OCI-LY3 (cell line): ENCODE data around the gene SLC12A5.

Experiments
- H2AFZ ChIP-seq: fragments of 200-600, 300-600 bp; shearing (Covaris generic); 2 replicates; pipeline ENCODE4 v1.6.0; 2014; ENCODE audit warnings: antibody characterized with exemption, low read depth, low read length
- H3K27ac ChIP-seq: fragments of 200-600, 300-600 bp; sonication (generic); 2 replicates; pipeline ENCODE4 v1.5.1; 2014; ENCODE audit warnings: mild to moderate bottlenecking, low read length, moderate library complexity, mixed read lengths
- H3K27me3 ChIP-seq: fragments of 200-600, 300-600 bp; sonication (generic); 2 replicates; pipeline ENCODE4 v1.6.1; 2014; ENCODE audit warnings: low read depth, low read length, mixed read lengths
- H3K36me3 ChIP-seq: fragments of 200-600, 300-600 bp; sonication (generic); replicated peaks from 2 replicates; pipeline ENCODE3; 2014; ENCODE audit warnings: low read depth, low read length, mixed read lengths
- H3K4me1 ChIP-seq: fragments of 300-600, 200-600 bp; sonication (generic); 2 replicates; pipeline ENCODE4 v1.6.1; 2014; ENCODE audit warnings: low read length, mixed read lengths
- H3K4me2 ChIP-seq: fragments of 200-600, 300-600 bp; sonication (generic); 2 replicates; pipeline ENCODE4 v1.6.1; 2014; ENCODE audit warnings: low read length, mixed read lengths
- H3K4me3 ChIP-seq: fragments of 300-600, 200-600 bp; sonication (generic); 2 replicates; pipeline ENCODE4 v1.5.1; 2014; ENCODE audit warnings: antibody characterized with exemption, mild to moderate bottlenecking, low read length, moderate library complexity
- H3K79me2 ChIP-seq: fragments of 300-600, 200-600 bp; shearing (Covaris generic); 2 replicates; pipeline ENCODE4 v1.6.1; 2014; ENCODE audit warnings: mild to moderate bottlenecking, low read length, mixed read lengths
- H3K9ac ChIP-seq: fragments of 300-600, 200-600 bp; shearing (Covaris generic); 2 replicates; pipeline ENCODE4 v1.6.0; 2014; ENCODE audit warnings: mild to moderate bottlenecking, low read length, moderate library complexity
- H3K9me3 ChIP-seq: fragments of 200-600, 300-600 bp; shearing (Covaris generic); 2 replicates; pipeline ENCODE4 v1.6.1; 2014; ENCODE audit warnings: low read length, mixed read lengths; ENCODE audit not compliant: insufficient read depth
- H4K20me1 ChIP-seq: fragments of 200-600, 300-600 bp; sonication (generic); 2 replicates; pipeline ENCODE4 v1.6.1; 2016; ENCODE audit warnings: low read length, mixed read lengths; ENCODE audit not compliant: insufficient read depth
- CTCF ChIP-seq: fragments of 200-600, 300-600 bp; sonication (generic); IDR thresholded peaks from 2 replicates; pipeline ENCODE4 v1.5.1; 2014; ENCODE audit warnings: antibody characterized with exemption, low read length, low read depth
- EZH2phosphoT487 ChIP-seq: fragments of 200-600 bp; shearing (Covaris generic); IDR thresholded peaks from 2 replicates; pipeline ENCODE4 v1.6.1; 2018; ENCODE audit warnings: antibody characterized with exemption, mixed run types, low read depth

Gene SLC12A5

DNA sequence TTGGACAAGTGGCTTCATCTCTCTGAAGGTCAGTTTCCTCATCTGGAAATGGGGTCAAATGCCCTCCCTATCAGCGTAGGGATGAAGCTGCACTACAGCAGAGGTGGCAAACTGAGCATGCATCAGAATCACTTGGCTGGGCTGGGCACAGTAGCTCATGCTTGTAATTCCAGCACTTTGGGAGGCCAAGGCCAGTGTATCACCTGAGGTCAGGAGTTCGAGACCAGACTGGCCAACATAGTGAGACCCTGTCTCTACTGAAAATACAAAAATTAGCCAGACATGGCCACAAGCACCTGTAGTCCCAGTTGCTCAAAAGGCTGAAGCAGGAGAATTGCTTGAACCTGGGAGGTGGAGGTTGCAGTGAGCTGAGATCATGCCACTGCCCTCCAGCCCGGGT lies 27.0 kb upstream of the SLC12A5 start:
- H3K79me2 ChIP-seq: no peaks in the 10 kb centered on the region
- no peak overlapping the region for H3K4me2 ChIP-seq
- H3K27me3 ChIP-seq: peaks cover 72% of the 10 kb centered on the region
- H2AFZ ChIP-seq: no peak overlapping the region
- no peak overlapping the region for H3K4me3 ChIP-seq
- H3K4me1 ChIP-seq: peaks cover 45% of the 10 kb centered on the region
- no peaks in the 10 kb centered on the region for H3K9me3 ChIP-seq
- TF ChIP-seq CTCF (no peak), EZH2phosphoT487 (no peak)
- H3K36me3 ChIP-seq: no peaks in the 10 kb centered on the region
- H3K9ac ChIP-seq: no peak overlapping the region
- H3K27ac ChIP-seq: no peak overlapping the region
- H4K20me1 ChIP-seq: 0 out of 2 replicates have a peak, but pooled peaks cover 4% of the 10 kb centered on the region

- H3K4me1 ChIP-seq: peaks cover 51% of the 10 kb centered on the region
- no peaks in the 10 kb centered on the region for H3K36me3 ChIP-seq
- no peaks in the 10 kb centered on the region for H3K79me2 ChIP-seq
- no peak overlapping the region for H3K9ac ChIP-seq
- no peak overlapping the region for H3K4me2 ChIP-seq
- H3K4me3 ChIP-seq: no peak overlapping the region
- no peaks in the 10 kb centered on the region for H4K20me1 ChIP-seq
- no peak overlapping the region for H2AFZ ChIP-seq
- H3K27ac ChIP-seq: no peak overlapping the region
- no peak for TF ChIP-seq EZH2phosphoT487
- no peak for TF ChIP-seq CTCF
- H3K27me3 ChIP-seq: peaks cover 57% of the 10 kb centered on the region
- H3K9me3 ChIP-seq: no peaks in the 10 kb centered on the region
Measured at GRCh38 chr20:46004187-46004586, 24.8 kb upstream of the SLC12A5 start.

GRCh38 chr20:46004889-46005473 lies 24.0 kb upstream of the SLC12A5 start:
- Histone ChIP-seq H4K20me1 (no peaks in the 10 kb centered on the region), H3K9ac (no peak overlapping the region; the same call in 1 of the 2 replicates), H3K9me3 (no peaks in the 10 kb centered on the region), H2AFZ (no peak overlapping the region), H3K36me3 (no peaks in the 10 kb centered on the region), H3K4me3 (peak overlapping the region; percentile 24), H3K4me2 (peak overlapping the region; percentile 62), H3K27me3 (peaks cover 49% of the 10 kb centered on the region), H3K4me1 (peaks cover 49% of the 10 kb centered on the region), H3K79me2 (no peaks in the 10 kb centered on the region), H3K27ac (no peak overlapping the region)
- no peak for TF ChIP-seq CTCF
- TF ChIP-seq EZH2phosphoT487: no peak

DNA sequence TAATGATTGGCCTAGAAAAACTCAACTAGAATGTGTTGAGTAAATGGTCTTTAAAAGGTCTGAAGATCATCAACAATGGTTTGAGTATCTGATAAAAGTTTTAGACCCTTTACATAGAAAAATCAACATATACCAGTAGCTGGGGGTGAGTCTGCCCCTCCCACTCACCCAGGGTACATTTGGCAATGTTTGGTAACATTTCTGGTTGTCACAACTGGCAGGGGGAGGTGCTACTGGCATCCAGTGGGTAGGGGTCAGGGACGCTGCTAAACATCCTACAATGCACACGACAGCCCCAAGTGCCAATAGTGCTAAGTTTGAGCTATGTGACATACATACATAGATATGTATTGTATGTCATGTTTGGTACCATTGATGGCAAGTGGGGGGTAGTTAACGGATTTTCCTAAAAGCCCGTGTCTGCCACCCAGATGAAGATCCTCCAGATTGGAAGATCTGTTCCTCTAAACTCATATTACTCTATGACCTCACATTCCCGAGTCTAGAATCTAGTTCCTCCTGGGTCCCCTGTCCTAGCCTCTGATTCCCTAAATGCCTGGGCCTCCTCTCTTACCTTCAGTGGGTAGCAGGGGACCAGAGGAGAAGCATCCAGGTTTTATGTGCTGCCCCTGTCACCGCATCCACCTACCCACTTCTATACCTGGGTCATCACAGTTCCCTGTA lies 22.9 kb upstream of the SLC12A5 start:
- peaks cover 37% of the 10 kb centered on the region for H3K27me3 ChIP-seq
- no peak overlapping the region for H3K4me3 ChIP-seq
- no peak overlapping the region for H3K4me2 ChIP-seq

More for the DNA sequence above, 22.9 kb upstream of the SLC12A5 start:
- no peak overlapping the region for H2AFZ ChIP-seq
- H3K36me3 ChIP-seq: no peaks in the 10 kb centered on the region
- TF ChIP-seq EZH2phosphoT487 (no peak), CTCF (no peak)
- no peak overlapping the region for H3K9ac ChIP-seq
- no peaks in the 10 kb centered on the region for H3K9me3 ChIP-seq
- H3K79me2 ChIP-seq: no peaks in the 10 kb centered on the region
- peaks cover 46% of the 10 kb centered on the region for H3K4me1 ChIP-seq
- H3K27ac ChIP-seq: no peak overlapping the region
- no peaks in the 10 kb centered on the region for H4K20me1 ChIP-seq
